Endothelial cell (in vitro differentiated cells): Measurements from ENCODE around the gene SNX15. TPM values are rescaled to one million over a fixed set of nuclear protein-coding genes. Genes with fewer than 3 reads are reported as not detected.
A peak's percentile ranks its signal among the peaks of the same experiment; 100 is the strongest.

ENCODE experiments used
- DNase-seq: peaks from one replicate; pipeline ENCODE4 v3.0.0; 2021; ENCODE audit warnings: low spot score
- H3K27ac Mint-ChIP-seq: one replicate; pipeline ENCODE4 v1.8.0; 2021; ENCODE audit warnings: mixed read lengths, inconsistent platforms; ENCODE audit not compliant: unreplicated experiment
- H3K27me3 Mint-ChIP-seq: one replicate; pipeline ENCODE4 v1.8.0; 2021; ENCODE audit warnings: mild to moderate bottlenecking, moderate library complexity, mixed read lengths, inconsistent platforms; ENCODE audit not compliant: unreplicated experiment
- H3K36me3 Mint-ChIP-seq: one replicate; pipeline ENCODE4 v1.8.0; 2021; ENCODE audit warnings: mild to moderate bottlenecking, low read depth, mixed read lengths, inconsistent platforms; ENCODE audit not compliant: unreplicated experiment
- H3K4me1 Mint-ChIP-seq: one replicate; pipeline ENCODE4 v1.8.0; 2021; ENCODE audit warnings: mild to moderate bottlenecking, mixed read lengths, inconsistent platforms; ENCODE audit not compliant: unreplicated experiment
- H3K4me3 Mint-ChIP-seq: one replicate; pipeline ENCODE4 v1.8.0; 2021; ENCODE audit warnings: mild to moderate bottlenecking, mixed read lengths, inconsistent platforms; ENCODE audit not compliant: unreplicated experiment
- H3K9me3 Mint-ChIP-seq: one replicate; pipeline ENCODE4 v1.8.0; 2021; ENCODE audit warnings: mixed read lengths, inconsistent platforms; ENCODE audit not compliant: unreplicated experiment
- CTCF ChIP-seq: fragments of 200-600 bp; sonication (generic); IDR thresholded peaks from one replicate; pipeline ENCODE4 v1.5.0; 2021; ENCODE audit warnings: antibody characterized with exemption; ENCODE audit not compliant: unreplicated experiment
- total RNA-seq: library from RNA; stranded (reverse); fragmentation: NEBNext Ultra II Directional; extraction: Animal tissue kit (Norgen Biotek cat#: 25700); gene quantifications from one replicate; pipeline ENCODE4 v1.2.1, GENCODE V29; 2021; ENCODE audit not compliant: unreplicated experiment

Gene SNX15
- total RNA-seq, 1 donor from 2014 or later: 19.4 TPM

GRCh38 chr11:65059523-65059922 is 32.3 kb downstream of the SNX15 start:
- H3K27me3 Mint-ChIP-seq: peaks cover 11% of the 10 kb centered on the region
- no peaks in the 10 kb centered on the region for H3K9me3 Mint-ChIP-seq
- no peak for TF ChIP-seq CTCF
- H3K27ac Mint-ChIP-seq: no peak overlapping the region
- no peak overlapping the region for H3K4me3 Mint-ChIP-seq
- no peak for DNase-seq
- no peaks in the 10 kb centered on the region for H3K36me3 Mint-ChIP-seq
- no peaks in the 10 kb centered on the region for H3K4me1 Mint-ChIP-seq

GRCh38 chr11:65059959-65060824 is 33.0 kb downstream of the SNX15 start:
- Mint-ChIP-seq H3K4me1 (no peaks in the 10 kb centered on the region), H3K4me3 (no peak overlapping the region), H3K27ac (no peak overlapping the region), H3K27me3 (peaks cover 12% of the 10 kb centered on the region), H3K36me3 (no peaks in the 10 kb centered on the region), H3K9me3 (no peaks in the 10 kb centered on the region)
- TF ChIP-seq CTCF: no peak
- DNase-seq: no peak

- peak; percentile 11 for TF ChIP-seq CTCF
- H3K4me1 Mint-ChIP-seq: no peaks in the 10 kb centered on the region
- peaks cover 12% of the 10 kb centered on the region for H3K27me3 Mint-ChIP-seq
- no peak overlapping the region for H3K27ac Mint-ChIP-seq
- H3K36me3 Mint-ChIP-seq: no peaks in the 10 kb centered on the region
- H3K9me3 Mint-ChIP-seq: no peaks in the 10 kb centered on the region
- H3K4me3 Mint-ChIP-seq: no peak overlapping the region
- peak; percentile 41 for DNase-seq
These were observed 33.7 kb downstream of the SNX15 start for GRCh38 chr11:65060913-65061408.

GRCh38 chr11:65063532-65063931 is 36.3 kb downstream of the SNX15 start:
- Mint-ChIP-seq H3K4me1 (no peaks in the 10 kb centered on the region), H3K27ac (no peak overlapping the region), H3K9me3 (no peaks in the 10 kb centered on the region), H3K36me3 (no peaks in the 10 kb centered on the region), H3K27me3 (peaks cover 13% of the 10 kb centered on the region), H3K4me3 (no peak overlapping the region)
- no peak for TF ChIP-seq CTCF
- DNase-seq: no peak

- H3K4me1 Mint-ChIP-seq: no peaks in the 10 kb centered on the region
- no peak overlapping the region for H3K27ac Mint-ChIP-seq
- H3K9me3 Mint-ChIP-seq: no peaks in the 10 kb centered on the region
- no peak for TF ChIP-seq CTCF
- H3K27me3 Mint-ChIP-seq: peaks cover 13% of the 10 kb centered on the region
- no peak overlapping the region for H3K4me3 Mint-ChIP-seq
- no peak for DNase-seq
- no peaks in the 10 kb centered on the region for H3K36me3 Mint-ChIP-seq
These were observed 37.6 kb downstream of the SNX15 start for GRCh38 chr11:65064847-65065240.
